Tibial nerve (tissue), 4 donors: Measurements from ENCODE around the gene SKA3. TPM values are rescaled to one million over a fixed set of nuclear protein-coding genes. Genes with fewer than 3 reads are reported as not detected.

Experiments
- DNase-seq, 2 donors: peaks; one replicate each; pipeline ENCODE4 v3.0.0-alpha.2; 2019; ENCODE audit warnings: low spot score in 2 of 2
- H3K27ac ChIP-seq, 4 donors: fragments of 200-600 bp; sonication (generic) in 3 of 4; one replicate each; pipeline ENCODE4 v1.5.1; 2017 to 2019; ENCODE audit warnings: mild to moderate bottlenecking in 1 of 4
- H3K27me3 ChIP-seq, 2 donors: fragments of 200-600 bp; sonication (generic) in 1 of 2; one replicate each; pipeline versions ENCODE4 v1.5.1 to v1.6.0; 2017 to 2019
- H3K36me3 ChIP-seq, 3 donors: fragments of 200-600 bp; sonication (generic); one replicate each; pipeline ENCODE4 v1.5.1; 2018 to 2019
- H3K4me1 ChIP-seq, 4 donors: fragments of 200-600 bp; sonication (generic) in 3 of 4; one replicate each; pipeline ENCODE4 v1.5.1; 2017 to 2019
- H3K4me3 ChIP-seq, 4 donors: fragments of 200-600 bp; sonication (generic) in 3 of 4; one replicate each; pipeline ENCODE4 v1.5.1; 2017 to 2019; ENCODE audit warnings: mild to moderate bottlenecking in 1 of 4, moderate library complexity in 1 of 4
- H3K9me3 ChIP-seq, 4 donors: fragments of 200-600 bp; sonication (generic) in 3 of 4; one replicate each; pipeline ENCODE4 v1.5.1; 2017 to 2019
- CTCF ChIP-seq, 5 experiments: fragments of 200-600 bp in 3 of 5; fragments of 450-650 bp in 2 of 5; sonication (generic) in 3 of 5; IDR thresholded peaks; one replicate each; pipeline ENCODE4 v1.5.1; 2016 to 2019; ENCODE audit warnings: antibody characterized with exemption in 5 of 5, mild to moderate bottlenecking in 3 of 5, moderate library complexity in 2 of 5
- EP300 ChIP-seq, 2 donors: sonication (generic); formaldehyde crosslinking; IDR thresholded peaks; one replicate each; pipeline ENCODE4 v1.6.1; 2017; ENCODE audit warnings: antibody characterized with exemption in 2 of 2, mild to moderate bottlenecking in 1 of 2
- POLR2A ChIP-seq, 2 donors: fragments of 450-650 bp; IDR thresholded peaks; one replicate each; pipeline ENCODE4 v1.6.1; 2017; ENCODE audit warnings: antibody characterized with exemption in 2 of 2, mild to moderate bottlenecking in 2 of 2, moderate library complexity in 2 of 2
- WGBS, 2 donors: methylation state at CpG; one replicate each; pipeline ENCODE4 v1.1.5; 2018; 5-methylcytosine and 5-hydroxymethylcytosine counted together
- small RNA-seq: library from RNA; depleted of rRNA; stranded (forward); fragments of <200 nt; gene quantifications from one replicate; pipeline ENCODE3, GENCODE V24; 2016
- total RNA-seq, 4 donors: library from RNA; depleted of rRNA; stranded (reverse); fragments of >200 nt; gene quantifications; one replicate each; pipeline ENCODE4 v1.1.0, GENCODE V29; 2016

SKA3 gene
- total RNA-seq, 4 donors from 2014 or later: 0.20 to 2.3 (median 0.26) TPM

- Histone ChIP-seq H3K36me3 (no peaks in the 10 kb centered on the region), H3K4me1 (no peaks in the 10 kb centered on the region), H3K4me3 (no peak overlapping the region), H3K27me3 (no peaks in the 10 kb centered on the region), H3K27ac (no peak overlapping the region), H3K9me3 (no peaks in the 10 kb centered on the region)
- no peak for TF ChIP-seq CTCF (IDR thresholded peaks at IDR 0.05)
- no peak for TF ChIP-seq EP300 (IDR thresholded peaks at IDR 0.05)
- TF ChIP-seq POLR2A (IDR thresholded peaks at IDR 0.05): no peak
- WGBS, 2 donors: 84 to 87% methylated on average over 3 of the region's 3 CpGs
- DNase-seq: no peak
Measured at GRCh38 chr13:21115231-21115630, 61.1 kb downstream of the SKA3 start.

- no peaks in the 10 kb centered on the region for H3K4me1 ChIP-seq
- WGBS, 2 donors: 78 to 80% methylated on average over 8 of the region's 8 CpGs
- no peaks in the 10 kb centered on the region for H3K9me3 ChIP-seq
- no peak overlapping the region for H3K4me3 ChIP-seq
- TF ChIP-seq CTCF (IDR thresholded peaks at IDR 0.05): no peak
- no peak overlapping the region for H3K27ac ChIP-seq
- no peaks in the 10 kb centered on the region for H3K27me3 ChIP-seq
- DNase-seq: no peak
- no peaks in the 10 kb centered on the region for H3K36me3 ChIP-seq
Measured at GRCh38 chr13:21111546-21111945, 64.8 kb downstream of the SKA3 start.

- no peak for TF ChIP-seq CTCF (IDR thresholded peaks at IDR 0.05)
- TF ChIP-seq EP300 (IDR thresholded peaks at IDR 0.05): no peak
- TF ChIP-seq POLR2A (IDR thresholded peaks at IDR 0.05): no peak
- no peak for DNase-seq
- Histone ChIP-seq H3K9me3 (no peaks in the 10 kb centered on the region), H3K4me1 (no peaks in the 10 kb centered on the region), H3K4me3 (no peak overlapping the region), H3K27me3 (no peaks in the 10 kb centered on the region), H3K36me3 (no peaks in the 10 kb centered on the region), H3K27ac (no peak overlapping the region)
- 76 to 77% methylated on average over 7 of the region's 7 CpGs for WGBS, 2 donors
Measured at GRCh38 chr13:21109168-21109567, 67.2 kb downstream of the SKA3 start.

- Histone ChIP-seq H3K36me3 (no peaks in the 10 kb centered on the region), H3K27me3 (no peaks in the 10 kb centered on the region), H3K4me3 (no peak overlapping the region), H3K9me3 (no peaks in the 10 kb centered on the region), H3K27ac (peak overlapping the region in 2 of 4 donors; percentile 55 to 80), H3K4me1 (no peaks in the 10 kb centered on the region)
- DNase-seq: no peak
- TF ChIP-seq CTCF (IDR thresholded peaks at IDR 0.05) (no peak), POLR2A (IDR thresholded peaks at IDR 0.05) (no peak), EP300 (IDR thresholded peaks at IDR 0.05) (no peak)
- WGBS, 2 donors: 36 to 46% methylated on average over 4 of the region's 4 CpGs
Measured at GRCh38 chr13:21106089-21106488, 70.3 kb downstream of the SKA3 start.

GRCh38 chr13:21104199-21105019, 71.9 kb downstream of the SKA3 start:
- Histone ChIP-seq H3K4me3 (no peak overlapping the region), H3K36me3 (no peaks in the 10 kb centered on the region), H3K27ac (no peak overlapping the region), H3K9me3 (no peaks in the 10 kb centered on the region), H3K4me1 (no peaks in the 10 kb centered on the region), H3K27me3 (no peaks in the 10 kb centered on the region)
- WGBS, 2 donors: 91 to 94% methylated on average over 37 of the region's 37 CpGs
- no peak for DNase-seq
- no peak for TF ChIP-seq CTCF (IDR thresholded peaks at IDR 0.05)
- TF ChIP-seq POLR2A (IDR thresholded peaks at IDR 0.05): no peak
- no peak for TF ChIP-seq EP300 (IDR thresholded peaks at IDR 0.05)

Small RNA genes within 50 kb of the gene (small RNA-seq; reads per million reads assigned to genes)
- gene AL158032.1 (not detected), gene RF00086 (not detected), gene RF02116 (not detected)

Other genes starting within 250 kb of the SKA3 start
- 10 to 100 TPM; 40.2 to 49.4 (median 42.3) TPM for gene LATS2, start 115.0 kb downstream of the SKA3 start, total RNA-seq
- 10 to 100 TPM; 23.3 to 55.3 (median 38.8) TPM for gene SAP18, start 36.4 kb downstream of the SKA3 start, total RNA-seq
- gene MRPL57, start 106 bp upstream of the SKA3 start, total RNA-seq: 10 to 100 TPM; 37.8 to 50.5 (median 42.3) TPM